Ramos (cell line): ENCODE measurements around the gene RAB27B.
"Not testable (repeated sequence)": the region's sequence is repeated elsewhere in the genome, so short reads cannot be mapped to it uniquely, and the experiment has no call there.

ENCODE experiments used
- in situ Hi-C: fragments of 300-500 bp; cut with MboI; formaldehyde crosslinking; loops from one replicate; pipeline ENCODE4 v1.14.3; 2022; ENCODE audit warnings: low sequenced_read_pairs; ENCODE audit not compliant: unreplicated experiment

The RAB27B gene

GRCh38 chr18:54813977-54814565 is 14.2 kb upstream of the RAB27B start:
- in situ Hi-C loops: no loop called here

GRCh38 chr18:54815086-54815485 is 13.2 kb upstream of the RAB27B start:
- in situ Hi-C loops: no loop called here

GRCh38 chr18:54820785-54821275 is 7.4 kb upstream of the RAB27B start:
- in situ Hi-C loops: not testable (repeated sequence)

- in situ Hi-C loops: no loop called here
These were observed 5.1 kb upstream of the RAB27B start for GRCh38 chr18:54822872-54823845.

GRCh38 chr18:54824761-54825160 is 3.5 kb upstream of the RAB27B start:
- in situ Hi-C loops: no loop called here

- in situ Hi-C loops: no loop called here
These were observed 2.5 kb upstream of the RAB27B start for GRCh38 chr18:54825601-54826344.

- in situ Hi-C loops: no loop called here
These were observed 709 bp downstream of the RAB27B start for GRCh38 chr18:54828986-54829385.

- in situ Hi-C loops: no loop called here
These were observed 1.6 kb downstream of the RAB27B start for GRCh38 chr18:54829856-54830255.

GRCh38 chr18:54830260-54830659 is 2.0 kb downstream of the RAB27B start:
- in situ Hi-C loops: no loop called here

GRCh38 chr18:54830866-54831265 is 2.6 kb downstream of the RAB27B start:
- in situ Hi-C loops: no loop called here

GRCh38 chr18:54835944-54836343 is 7.7 kb downstream of the RAB27B start:
- in situ Hi-C loops: no loop called here

- in situ Hi-C loops: no loop called here
These were observed 15.0 kb downstream of the RAB27B start for GRCh38 chr18:54843314-54843713.

- in situ Hi-C loops: no loop called here
These were observed 17.5 kb downstream of the RAB27B start for GRCh38 chr18:54845787-54846186.

GRCh38 chr18:54848121-54848520 is 19.8 kb downstream of the RAB27B start:
- in situ Hi-C loops: no loop called here

- in situ Hi-C loops: no loop called here
These were observed 21.4 kb downstream of the RAB27B start for GRCh38 chr18:54849683-54850082.

GRCh38 chr18:54850598-54850997 is 22.3 kb downstream of the RAB27B start:
- in situ Hi-C loops: no loop called here

GRCh38 chr18:54852780-54853675 is 24.8 kb downstream of the RAB27B start:
- in situ Hi-C loops: no loop called here

- in situ Hi-C loops: not testable (repeated sequence)
These were observed 26.8 kb downstream of the RAB27B start for GRCh38 chr18:54855050-54855449.

GRCh38 chr18:54856105-54856646 is 27.9 kb downstream of the RAB27B start:
- in situ Hi-C loops: no loop called here
